GM23248 (cell line): Measurements from ENCODE around the gene SGPP1.

Experiments used
- EZH2 ChIP-seq: fragments of 200-600 bp; sonication (generic); IDR thresholded peaks from 2 replicates; pipeline ENCODE4 v1.6.1; 2018; ENCODE audit warnings: antibody characterized with exemption, mild to moderate bottlenecking; ENCODE audit not compliant: insufficient read depth, poor library complexity, severe bottlenecking
- EZH2phosphoT487 ChIP-seq: fragments of 200-600 bp; sonication (generic); IDR thresholded peaks from 2 replicates; pipeline ENCODE4 v1.6.1; 2018; ENCODE audit warnings: antibody characterized with exemption, moderate library complexity, mild to moderate bottlenecking, low read depth; ENCODE audit not compliant: insufficient read depth

- TF ChIP-seq EZH2 (no peak), EZH2phosphoT487 (no peak)
These were observed 1.4 kb downstream of the SGPP1 start for GRCh38 chr14:63726499-63726898.
